NCI-H774 (cell line): ENCODE measurements around the gene LUZP1.

Experiments used
- DNase-seq: peaks from one replicate; lab custom pipeline; 2025; lab: John Stamatoyannopoulos, UW

Gene LUZP1

DNA sequence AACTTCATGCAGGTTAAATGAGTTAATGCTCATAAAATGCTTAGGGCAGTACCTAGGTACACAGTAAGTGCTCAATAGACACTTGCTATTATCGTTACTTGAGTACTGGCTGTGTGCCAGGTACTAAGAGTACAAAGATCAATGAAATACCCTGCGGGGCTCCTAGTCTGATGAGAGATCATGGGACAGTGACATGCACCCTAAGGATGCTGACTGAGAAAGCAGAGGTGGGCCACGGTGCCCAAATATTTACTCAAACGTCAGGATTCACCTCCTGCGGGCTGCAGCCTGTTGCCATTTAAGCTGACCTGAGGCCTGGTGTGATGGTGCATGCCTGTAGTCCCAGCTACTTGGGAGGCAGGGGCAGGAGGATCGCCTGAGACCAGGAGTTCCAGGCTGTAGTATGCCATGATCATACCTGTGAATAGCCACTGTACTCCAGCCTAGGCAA is 19.8 kb upstream of the LUZP1 start:
- DNase-seq: no peak

DNA sequence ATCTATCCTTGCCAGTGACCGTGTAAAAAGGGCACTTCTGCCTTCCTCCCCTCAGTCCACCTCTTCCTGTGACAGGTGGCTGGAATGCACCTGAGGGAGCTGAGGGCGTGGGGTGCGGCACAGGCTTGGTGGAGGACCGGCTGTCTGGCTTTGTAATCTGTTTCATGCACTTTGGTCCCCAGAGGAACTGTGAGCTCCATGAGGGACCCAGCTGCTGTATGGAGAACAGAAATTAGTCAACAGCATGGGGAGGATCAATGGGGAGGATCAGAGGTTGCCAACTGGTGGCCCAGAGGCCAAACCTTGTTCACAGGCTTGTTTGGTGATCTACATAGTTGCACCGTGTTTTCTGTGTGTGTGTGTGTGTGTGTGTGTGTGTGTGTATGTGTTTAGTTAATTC is 19.0 kb upstream of the LUZP1 start:
- no peak for DNase-seq

GRCh38 chr1:23185381-23185780 is 16.7 kb upstream of the LUZP1 start:
- no peak for DNase-seq

- DNase-seq: no peak
Measured at GRCh38 chr1:23184212-23184934, 15.7 kb upstream of the LUZP1 start.

DNA sequence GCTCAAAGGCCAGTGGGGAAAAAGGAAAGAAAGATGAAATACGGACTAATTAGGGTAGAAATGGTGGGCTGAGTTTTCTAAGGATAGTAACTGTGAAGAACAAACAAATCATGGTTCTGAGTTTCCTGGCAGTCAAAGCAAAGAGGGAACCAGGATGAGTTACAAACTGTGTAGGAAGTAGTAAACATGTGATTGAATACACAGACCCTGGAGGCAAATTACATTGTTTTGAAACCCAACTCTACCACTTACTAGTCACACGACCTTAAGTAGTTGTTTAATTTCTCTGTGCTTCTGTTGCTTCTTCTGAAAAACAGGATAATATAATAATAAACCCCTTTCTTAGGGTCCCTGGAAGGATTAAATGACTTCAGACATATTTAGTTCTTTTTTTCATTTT is 11.2 kb upstream of the LUZP1 start:
- DNase-seq: no peak

DNA sequence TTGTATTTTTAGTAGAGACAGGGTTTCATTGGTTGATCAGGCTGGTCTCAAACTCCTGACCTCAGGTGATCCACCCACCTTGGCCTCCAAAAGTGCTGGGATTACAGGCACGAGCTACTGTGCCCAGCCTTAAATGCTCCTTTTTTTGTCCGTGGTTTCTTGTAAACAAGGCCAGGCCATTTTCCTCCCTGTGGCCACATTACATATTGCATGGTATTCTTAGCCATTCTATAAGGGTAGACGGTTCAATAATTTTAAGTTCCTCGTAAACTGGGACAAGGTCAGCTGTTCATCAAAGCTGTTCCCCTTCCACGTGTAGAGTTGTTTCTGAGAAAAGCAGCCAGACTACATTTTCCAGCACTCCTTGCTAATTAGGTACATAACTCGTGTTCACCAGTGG is 10.3 kb upstream of the LUZP1 start:
- DNase-seq: no peak

GRCh38 chr1:23178414-23178813 is 9.8 kb upstream of the LUZP1 start:
- no peak for DNase-seq

DNA sequence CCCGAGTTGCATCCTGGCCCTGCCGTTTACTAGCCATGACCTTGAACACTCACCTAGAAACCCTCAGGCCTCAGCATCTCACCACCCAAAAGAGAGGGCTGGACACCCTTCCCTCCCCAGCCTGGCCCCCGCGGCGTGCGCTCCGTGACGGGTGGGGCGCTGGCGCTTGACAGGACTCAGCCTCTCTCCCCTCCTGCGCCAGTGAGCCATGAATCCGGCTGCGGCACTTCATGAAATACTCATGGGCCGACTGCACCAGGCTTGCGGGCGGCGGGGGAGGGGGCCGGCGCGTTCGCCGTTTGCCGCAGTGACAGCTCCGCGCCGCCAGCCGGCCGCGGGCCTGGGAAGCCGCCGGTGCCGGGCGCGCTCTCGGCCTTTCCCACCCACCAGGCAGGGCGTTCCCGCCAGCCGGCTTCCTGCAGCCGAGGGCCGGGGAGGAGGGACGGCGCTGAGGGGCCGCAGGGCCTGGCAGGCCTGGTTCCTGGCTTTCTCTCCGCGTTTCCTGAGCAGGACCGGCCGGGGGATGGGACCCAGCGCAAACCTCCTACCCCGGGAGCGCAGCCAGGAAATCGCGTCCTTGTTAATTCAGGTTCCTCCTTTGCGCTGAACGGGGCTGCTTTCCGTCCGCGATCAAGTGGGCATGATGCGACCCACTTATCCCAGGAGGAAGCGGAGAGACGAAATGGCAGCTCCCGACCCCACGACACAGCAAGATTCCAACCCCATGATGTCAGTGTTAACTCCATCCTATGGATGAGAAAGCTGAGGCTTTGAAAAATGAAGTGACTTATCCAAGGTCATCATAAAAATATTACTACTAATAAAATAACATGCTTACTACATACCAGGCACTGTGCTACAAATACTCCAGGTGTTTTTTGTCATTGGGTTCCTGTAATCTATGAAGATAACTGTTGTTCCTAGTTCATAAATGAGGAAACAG is 9.1 kb upstream of the LUZP1 start:
- DNase-seq: no peak

GRCh38 chr1:23177031-23177430 is 8.4 kb upstream of the LUZP1 start:
- DNase-seq: no peak

DNA sequence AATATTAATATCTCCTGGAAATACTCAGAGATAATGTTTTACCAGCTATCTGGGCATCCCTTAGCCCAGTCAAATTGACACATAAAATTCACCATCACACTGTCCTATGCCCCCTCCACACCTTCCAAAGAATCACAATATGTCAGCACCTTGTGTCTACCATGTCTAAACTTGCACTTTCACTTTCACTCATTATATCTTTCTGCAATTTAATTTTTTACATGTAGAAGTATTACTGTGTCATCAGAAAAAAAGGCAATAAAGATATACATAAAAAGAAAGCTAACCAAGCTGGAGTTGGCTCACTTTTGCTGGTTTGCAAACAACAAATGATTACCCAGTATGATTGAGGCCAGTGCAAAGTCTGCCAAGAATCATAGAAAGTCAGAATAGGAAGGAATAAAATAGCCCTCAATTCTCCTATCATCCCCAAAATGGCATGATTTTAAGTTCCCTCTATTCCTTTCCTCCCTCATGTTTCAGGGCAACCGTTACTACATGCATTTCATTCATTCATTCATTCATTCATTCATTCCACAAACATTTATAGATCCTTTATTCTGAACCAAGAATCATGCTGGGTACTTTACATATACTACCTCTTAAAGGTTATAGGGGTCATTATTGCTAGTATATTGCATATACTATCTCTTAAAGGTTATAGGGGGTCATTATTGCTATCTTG is 5.9 kb upstream of the LUZP1 start:
- no peak for DNase-seq

- no peak for DNase-seq
Measured at GRCh38 chr1:23171181-23171755, 2.6 kb upstream of the LUZP1 start.

- DNase-seq: no peak
Measured at GRCh38 chr1:23169727-23170335, 1.2 kb upstream of the LUZP1 start.

GRCh38 chr1:23169195-23169575 is 529 bp upstream of the LUZP1 start:
- DNase-seq: no peak

- DNase-seq: no peak
Measured at GRCh38 chr1:23168079-23168444, 594 bp downstream of the LUZP1 start.

GRCh38 chr1:23167353-23168078 is 1.1 kb downstream of the LUZP1 start:
- no peak for DNase-seq

DNA sequence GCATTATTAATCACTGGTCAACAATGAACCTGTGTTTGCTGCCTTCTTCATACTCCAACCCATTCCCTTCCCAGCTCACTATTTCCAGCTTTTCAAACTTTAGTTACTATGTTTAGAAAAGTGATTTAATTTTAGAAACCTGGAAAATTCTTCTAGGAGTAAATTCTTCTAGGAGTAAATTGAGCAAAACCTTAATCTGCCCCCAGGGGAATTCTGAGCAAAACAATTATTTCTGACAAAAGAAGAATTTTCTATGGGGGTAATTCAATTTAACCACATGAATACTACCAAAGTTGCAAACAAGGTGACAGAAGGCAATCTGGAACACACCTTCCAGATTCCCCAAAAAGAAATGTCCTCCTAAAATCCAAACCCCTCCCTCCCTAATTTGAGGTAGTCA is 1.8 kb downstream of the LUZP1 start:
- no peak for DNase-seq

DNA sequence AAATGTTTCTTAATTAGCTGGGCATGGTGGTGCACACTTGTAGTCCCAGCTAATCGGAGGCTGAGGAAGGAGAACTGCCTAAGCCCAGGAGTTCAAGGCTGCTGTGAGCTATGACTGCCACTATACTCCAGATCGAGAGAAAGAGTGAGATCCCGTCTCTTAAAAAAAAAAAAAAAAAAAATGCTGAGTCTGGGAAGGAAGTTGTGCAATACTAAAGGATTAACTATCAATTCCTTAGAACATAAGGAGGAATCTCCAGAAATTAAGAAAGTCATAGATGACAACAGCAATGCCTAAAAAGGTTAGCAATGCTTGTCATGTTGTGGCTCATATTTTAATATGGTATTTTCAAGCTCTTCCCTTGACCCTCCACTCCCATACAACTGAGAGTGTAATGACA is 5.3 kb downstream of the LUZP1 start:
- DNase-seq: no peak

DNA sequence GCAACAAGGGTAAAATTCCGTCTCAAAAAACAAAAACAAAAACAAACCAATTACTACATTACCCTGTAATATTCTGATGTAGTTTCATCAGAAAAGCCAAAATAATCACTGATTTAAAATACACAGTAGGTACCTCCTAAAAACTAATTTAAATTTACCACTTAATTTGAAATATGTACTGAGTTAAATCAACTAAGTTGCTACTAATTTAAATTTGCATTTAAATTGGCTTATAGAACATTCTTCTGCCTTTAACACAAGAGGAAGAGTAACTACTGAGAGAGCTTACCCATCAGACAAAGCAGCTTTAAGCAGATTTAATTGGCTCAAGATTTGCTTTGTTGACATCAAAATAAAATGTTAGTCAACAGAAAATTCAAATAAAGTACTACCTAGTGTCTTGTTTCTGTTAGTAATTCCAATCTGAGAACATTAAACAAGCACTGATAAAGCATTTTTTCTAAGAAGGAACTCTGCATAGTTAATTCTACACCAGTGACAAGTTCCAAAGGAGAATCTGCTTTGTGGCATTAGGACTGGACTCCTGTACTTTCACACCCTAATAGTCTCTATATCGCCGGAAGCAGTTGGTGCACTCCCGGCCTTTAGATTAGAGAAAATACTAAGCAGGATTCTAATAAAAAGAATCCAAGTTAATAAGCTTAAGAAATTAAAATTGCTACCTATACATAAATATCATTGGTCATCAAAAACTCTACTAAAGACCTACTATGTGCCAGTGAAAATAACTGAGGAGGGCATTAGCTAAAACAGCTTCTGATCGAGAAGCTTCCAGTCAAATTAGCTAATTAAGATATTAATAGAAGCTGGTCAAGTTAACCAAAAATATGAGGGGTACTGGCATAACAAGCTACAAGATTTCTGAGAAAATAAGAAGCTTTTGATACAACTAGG is 8.4 kb downstream of the LUZP1 start:
- DNase-seq: no peak

GRCh38 chr1:23156940-23157339 is 11.7 kb downstream of the LUZP1 start:
- no peak for DNase-seq
